Measurements from ENCODE around the gene BRD1.

Gene BRD1

GRCh38 chr22:49724030-49724892 is 103.4 kb downstream of the BRD1 start:
- Histone ChIP-seq H3K36me3 (ENCODE audit: insufficient read depth, low read depth, low read length) (no peaks in the 10 kb centered on the region), H3K27ac (ENCODE audit: low read length) (no peak overlapping the region), H3K9me3 (ENCODE audit: insufficient read depth, low read depth, low read length) (no peaks in the 10 kb centered on the region), H3K4me1 (ENCODE audit: insufficient read depth, low read length) (no peaks in the 10 kb centered on the region), H3K9ac (ENCODE audit: low read depth, low read length) (no peak overlapping the region), H3K4me3 (ENCODE audit: low read length) (peak overlapping the region; percentile 54; the same call in 1 of the 2 replicates), H3K27me3 (ENCODE audit: insufficient read depth, low read length) (peaks cover 45% of the 10 kb centered on the region)

GRCh38 chr22:49723478-49724029 is 104.1 kb downstream of the BRD1 start:
- peaks cover 50% of the 10 kb centered on the region for H3K27me3 ChIP-seq (ENCODE audit: insufficient read depth, low read length)
- H3K4me3 ChIP-seq (ENCODE audit: low read length) = no peak overlapping the region
- no peak overlapping the region for H3K27ac ChIP-seq (ENCODE audit: low read length)
- no peak overlapping the region for H3K9ac ChIP-seq (ENCODE audit: low read depth, low read length)
- H3K9me3 ChIP-seq (ENCODE audit: insufficient read depth, low read depth, low read length) = no peaks in the 10 kb centered on the region
- no peaks in the 10 kb centered on the region for H3K4me1 ChIP-seq (ENCODE audit: insufficient read depth, low read length)
- no peaks in the 10 kb centered on the region for H3K36me3 ChIP-seq (ENCODE audit: insufficient read depth, low read depth, low read length)

Data from iPS-20b (cell line).